WTC11 (cell line): ENCODE results near the gene ASIC2. TPM values are rescaled to one million over a fixed set of nuclear protein-coding genes. Genes with fewer than 3 reads are reported as not detected.

Experiments used
- ATAC-seq: fragments of 200-7000 bp; cut with Tn5 transposase; 2 replicates; pipeline ENCODE4 v1.10.0; 2021; ENCODE audit warnings: mild to moderate bottlenecking, moderate library complexity
- CTCF ChIA-PET: fragments of 300-600 bp; sonication (Branson Sonifier 250); formaldehyde crosslinking; loops from one replicate; lab custom pipeline; 2021; ENCODE audit warnings: antibody characterized with exemption; lab: Charles Lee
- POLR2A ChIA-PET: fragments of 350-600 bp; sonication (Branson Sonifier 250); formaldehyde crosslinking; loops from one replicate; lab custom pipeline; 2021; ENCODE audit warnings: antibody characterized with exemption; lab: Charles Lee
- DNase-seq: peaks from one replicate; pipeline ENCODE4 v3.0.0; 2021; ENCODE audit warnings: low spot score
- H3K27ac Mint-ChIP-seq: 2 replicates; pipeline ENCODE4 v1.8.0; 2021; ENCODE audit warnings: mixed read lengths
- H3K27me3 Mint-ChIP-seq: 2 replicates; pipeline ENCODE4 v1.8.0; 2021; ENCODE audit warnings: low read depth, mild to moderate bottlenecking, moderate library complexity, mixed read lengths
- H3K36me3 Mint-ChIP-seq: 2 replicates; pipeline ENCODE4 v1.8.0; 2021; ENCODE audit warnings: mixed read lengths
- H3K4me1 Mint-ChIP-seq: 2 replicates; pipeline ENCODE4 v1.8.0; 2022; ENCODE audit warnings: mixed read lengths
- H3K4me3 Mint-ChIP-seq: 2 replicates; pipeline ENCODE4 v1.8.0; 2021; ENCODE audit warnings: mild to moderate bottlenecking, moderate library complexity, mixed read lengths
- H3K9me3 Mint-ChIP-seq: 2 replicates; pipeline ENCODE4 v1.8.0; 2021; ENCODE audit warnings: mixed read lengths
- CBFB ChIP-seq: sonication (generic); formaldehyde crosslinking; IDR thresholded peaks from 2 replicates; pipeline ENCODE4 v1.8.1; 2022; ENCODE audit warnings: mild to moderate bottlenecking, low read depth, missing genetic modification reagents
- CTCF ChIP-seq: fragments of 200-600 bp; IDR thresholded peaks from 2 replicates; pipeline ENCODE4 v1.8.0; 2022; ENCODE audit warnings: antibody characterized with exemption
- NR2C2 ChIP-seq: sonication (generic); formaldehyde crosslinking; IDR thresholded peaks from 2 replicates; pipeline ENCODE4 v1.8.0; 2022; ENCODE audit warnings: mild to moderate bottlenecking, missing genetic modification reagents
- PREB ChIP-seq: sonication (generic); formaldehyde crosslinking; IDR thresholded peaks from 2 replicates; pipeline ENCODE4 v1.8.1; 2022; ENCODE audit warnings: mild to moderate bottlenecking, missing genetic modification reagents, moderate library complexity, borderline replicate concordance
- SOX15 ChIP-seq: fragments of 250-450 bp; sonication (Bioruptor Pico); IDR thresholded peaks from 2 replicates; pipeline ENCODE4 v1.9.0; 2021; ENCODE audit warnings: mild to moderate bottlenecking
- TP53 ChIP-seq: sonication (generic); formaldehyde crosslinking; IDR thresholded peaks from 2 replicates; pipeline ENCODE4 v1.8.1; 2023; ENCODE audit warnings: mild to moderate bottlenecking, missing genetic modification reagents
- ZNF396 ChIP-seq: fragments of 250-450 bp; sonication (Bioruptor Pico); IDR thresholded peaks from 2 replicates; pipeline ENCODE4 v1.8.0; 2021; ENCODE audit warnings: mild to moderate bottlenecking, moderate library complexity, borderline replicate concordance
- ZNF423 ChIP-seq: fragments of 250-450 bp; sonication (Bioruptor Pico); IDR thresholded peaks from 2 replicates; pipeline ENCODE4 v2.1.2; 2022; ENCODE audit warnings: mild to moderate bottlenecking, moderate library complexity
- ZNF671 ChIP-seq: fragments of 250-450 bp; sonication (Bioruptor Pico); IDR thresholded peaks from 2 replicates; pipeline ENCODE4 v1.8.0; 2021; ENCODE audit warnings: mild to moderate bottlenecking
- total RNA-seq: library from RNA; stranded (reverse); gene quantifications from 3 replicates; pipeline ENCODE4 v1.2.3, GENCODE V29; 2021
- TF ChIP-seq, protein P1 (sequence below): sonication (generic); formaldehyde crosslinking; IDR thresholded peaks from 2 replicates; pipeline ENCODE4 v1.8.0; 2022; ENCODE audit warnings: missing genetic modification reagents
- TF ChIP-seq, protein P2 (sequence below): sonication (generic); formaldehyde crosslinking; IDR thresholded peaks from 2 replicates; pipeline ENCODE4 v1.8.1; 2022; ENCODE audit warnings: low read depth, mild to moderate bottlenecking, moderate library complexity, missing genetic modification reagents, borderline replicate concordance
- TF ChIP-seq, protein P3 (sequence below): sonication (generic); formaldehyde crosslinking; IDR thresholded peaks from 2 replicates; pipeline ENCODE4 v1.8.0; 2023; ENCODE audit warnings: mild to moderate bottlenecking, missing genetic modification reagents
- TF ChIP-seq, protein P4 (sequence below): fragments of 250-450 bp; sonication (Bioruptor Pico); conservative IDR thresholded peaks from 2 replicates; pipeline ENCODE4 v1.9.0; 2021; ENCODE audit warnings: mild to moderate bottlenecking
- TF ChIP-seq, protein P5 (sequence below): sonication (generic); formaldehyde crosslinking; IDR thresholded peaks from 2 replicates; pipeline ENCODE4 v1.8.1; 2022; ENCODE audit warnings: mild to moderate bottlenecking, moderate library complexity, missing genetic modification reagents
- TF ChIP-seq, protein P6 (sequence below): fragments of 250-450 bp; sonication (Bioruptor Pico); IDR thresholded peaks from 2 replicates; pipeline ENCODE4 v1.8.0; 2021; ENCODE audit warnings: mild to moderate bottlenecking
- TF ChIP-seq, protein P7 (sequence below): fragments of 250-450 bp; sonication (Bioruptor Pico); IDR thresholded peaks from 2 replicates; pipeline ENCODE4 v1.9.0; 2021; ENCODE audit warnings: mild to moderate bottlenecking

Gene ASIC2
- total RNA-seq, 1 experiment from 2014 or later = 2.7 TPM

DNA sequence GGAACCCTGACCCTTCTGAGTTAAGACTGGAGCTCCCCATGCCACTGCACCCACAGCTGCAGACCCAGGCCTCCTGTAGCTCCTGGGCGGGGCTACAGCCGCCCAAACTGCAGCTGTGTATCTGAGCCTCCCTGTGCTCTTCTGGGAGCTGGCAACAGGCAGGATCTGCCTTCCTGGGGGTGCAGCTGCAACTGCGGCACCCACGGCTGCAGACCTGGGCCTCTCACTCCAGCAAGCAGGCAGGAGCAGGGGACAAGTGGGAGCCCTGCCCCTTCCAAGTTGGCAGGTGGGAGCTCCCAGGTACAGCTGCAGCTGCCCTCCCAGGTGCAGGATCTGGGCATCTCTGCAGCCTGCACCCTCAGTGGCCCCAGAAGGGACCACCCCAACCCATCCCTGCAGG, 259.9 kb downstream of the ASIC2 start (continued):
- TF ChIP-seq, protein P1, sequence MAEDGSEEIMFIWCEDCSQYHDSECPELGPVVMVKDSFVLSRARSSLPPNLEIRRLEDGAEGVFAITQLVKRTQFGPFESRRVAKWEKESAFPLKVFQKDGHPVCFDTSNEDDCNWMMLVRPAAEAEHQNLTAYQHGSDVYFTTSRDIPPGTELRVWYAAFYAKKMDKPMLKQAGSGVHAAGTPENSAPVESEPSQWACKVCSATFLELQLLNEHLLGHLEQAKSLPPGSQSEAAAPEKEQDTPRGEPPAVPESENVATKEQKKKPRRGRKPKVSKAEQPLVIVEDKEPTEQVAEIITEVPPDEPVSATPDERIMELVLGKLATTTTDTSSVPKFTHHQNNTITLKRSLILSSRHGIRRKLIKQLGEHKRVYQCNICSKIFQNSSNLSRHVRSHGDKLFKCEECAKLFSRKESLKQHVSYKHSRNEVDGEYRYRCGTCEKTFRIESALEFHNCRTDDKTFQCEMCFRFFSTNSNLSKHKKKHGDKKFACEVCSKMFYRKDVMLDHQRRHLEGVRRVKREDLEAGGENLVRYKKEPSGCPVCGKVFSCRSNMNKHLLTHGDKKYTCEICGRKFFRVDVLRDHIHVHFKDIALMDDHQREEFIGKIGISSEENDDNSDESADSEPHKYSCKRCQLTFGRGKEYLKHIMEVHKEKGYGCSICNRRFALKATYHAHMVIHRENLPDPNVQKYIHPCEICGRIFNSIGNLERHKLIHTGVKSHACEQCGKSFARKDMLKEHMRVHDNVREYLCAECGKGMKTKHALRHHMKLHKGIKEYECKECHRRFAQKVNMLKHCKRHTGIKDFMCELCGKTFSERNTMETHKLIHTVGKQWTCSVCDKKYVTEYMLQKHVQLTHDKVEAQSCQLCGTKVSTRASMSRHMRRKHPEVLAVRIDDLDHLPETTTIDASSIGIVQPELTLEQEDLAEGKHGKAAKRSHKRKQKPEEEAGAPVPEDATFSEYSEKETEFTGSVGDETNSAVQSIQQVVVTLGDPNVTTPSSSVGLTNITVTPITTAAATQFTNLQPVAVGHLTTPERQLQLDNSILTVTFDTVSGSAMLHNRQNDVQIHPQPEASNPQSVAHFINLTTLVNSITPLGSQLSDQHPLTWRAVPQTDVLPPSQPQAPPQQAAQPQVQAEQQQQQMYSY (CRISPR knock-in tag) = no peak
- TF ChIP-seq ZNF423 (no peak), CTCF (no peak), PREB (CRISPR knock-in tag) (no peak), ZNF671 (no peak)
- TF ChIP-seq, protein P2, sequence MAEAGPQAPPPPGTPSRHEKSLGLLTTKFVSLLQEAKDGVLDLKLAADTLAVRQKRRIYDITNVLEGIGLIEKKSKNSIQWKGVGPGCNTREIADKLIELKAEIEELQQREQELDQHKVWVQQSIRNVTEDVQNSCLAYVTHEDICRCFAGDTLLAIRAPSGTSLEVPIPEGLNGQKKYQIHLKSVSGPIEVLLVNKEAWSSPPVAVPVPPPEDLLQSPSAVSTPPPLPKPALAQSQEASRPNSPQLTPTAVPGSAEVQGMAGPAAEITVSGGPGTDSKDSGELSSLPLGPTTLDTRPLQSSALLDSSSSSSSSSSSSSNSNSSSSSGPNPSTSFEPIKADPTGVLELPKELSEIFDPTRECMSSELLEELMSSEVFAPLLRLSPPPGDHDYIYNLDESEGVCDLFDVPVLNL (CRISPR knock-in tag) = no peak
- TF ChIP-seq, protein P3, sequence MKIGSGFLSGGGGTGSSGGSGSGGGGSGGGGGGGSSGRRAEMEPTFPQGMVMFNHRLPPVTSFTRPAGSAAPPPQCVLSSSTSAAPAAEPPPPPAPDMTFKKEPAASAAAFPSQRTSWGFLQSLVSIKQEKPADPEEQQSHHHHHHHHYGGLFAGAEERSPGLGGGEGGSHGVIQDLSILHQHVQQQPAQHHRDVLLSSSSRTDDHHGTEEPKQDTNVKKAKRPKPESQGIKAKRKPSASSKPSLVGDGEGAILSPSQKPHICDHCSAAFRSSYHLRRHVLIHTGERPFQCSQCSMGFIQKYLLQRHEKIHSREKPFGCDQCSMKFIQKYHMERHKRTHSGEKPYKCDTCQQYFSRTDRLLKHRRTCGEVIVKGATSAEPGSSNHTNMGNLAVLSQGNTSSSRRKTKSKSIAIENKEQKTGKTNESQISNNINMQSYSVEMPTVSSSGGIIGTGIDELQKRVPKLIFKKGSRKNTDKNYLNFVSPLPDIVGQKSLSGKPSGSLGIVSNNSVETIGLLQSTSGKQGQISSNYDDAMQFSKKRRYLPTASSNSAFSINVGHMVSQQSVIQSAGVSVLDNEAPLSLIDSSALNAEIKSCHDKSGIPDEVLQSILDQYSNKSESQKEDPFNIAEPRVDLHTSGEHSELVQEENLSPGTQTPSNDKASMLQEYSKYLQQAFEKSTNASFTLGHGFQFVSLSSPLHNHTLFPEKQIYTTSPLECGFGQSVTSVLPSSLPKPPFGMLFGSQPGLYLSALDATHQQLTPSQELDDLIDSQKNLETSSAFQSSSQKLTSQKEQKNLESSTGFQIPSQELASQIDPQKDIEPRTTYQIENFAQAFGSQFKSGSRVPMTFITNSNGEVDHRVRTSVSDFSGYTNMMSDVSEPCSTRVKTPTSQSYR (CRISPR knock-in tag) = no peak

- CTCF ChIA-PET = no interaction called here
- H3K27ac Mint-ChIP-seq = no peak overlapping the region
- POLR2A ChIA-PET = no interaction called here
- no peak for TF ChIP-seq CBFB
- no peak for TF ChIP-seq SOX15 (CRISPR knock-in tag)
- TF ChIP-seq, protein P4, sequence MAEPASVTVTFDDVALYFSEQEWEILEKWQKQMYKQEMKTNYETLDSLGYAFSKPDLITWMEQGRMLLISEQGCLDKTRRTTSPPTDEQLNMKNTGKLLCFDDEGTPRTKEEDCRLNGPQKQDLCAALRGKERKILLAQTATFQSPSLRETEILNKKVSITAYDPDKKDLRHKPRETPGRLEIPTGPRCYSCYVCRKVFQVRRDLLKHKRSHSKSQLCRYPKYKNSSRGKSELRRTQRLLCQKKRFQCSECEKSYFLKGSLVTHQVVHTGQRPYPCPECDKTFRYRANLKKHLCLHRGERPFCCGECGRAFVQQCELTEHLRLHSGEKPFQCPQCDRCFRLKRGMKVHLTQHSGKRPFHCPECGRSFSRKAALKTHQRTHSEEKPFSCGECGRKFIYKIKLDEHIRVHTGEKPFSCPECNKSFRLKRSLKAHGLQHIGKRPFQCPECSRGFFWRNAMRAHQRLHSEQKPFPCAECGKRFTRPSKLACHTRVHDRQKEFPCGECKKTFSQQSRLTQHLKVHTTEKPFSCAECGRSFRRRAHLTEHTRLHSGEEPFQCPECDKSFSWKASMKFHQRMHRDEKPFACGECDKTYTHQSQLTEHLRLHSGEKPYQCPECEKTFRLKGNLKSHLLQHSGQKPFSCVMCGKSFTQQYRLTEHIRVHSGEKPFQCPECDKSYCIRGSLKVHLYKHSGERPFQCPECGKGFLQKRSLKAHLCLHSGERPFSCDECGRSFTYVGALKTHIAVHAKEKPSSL (CRISPR knock-in tag) = no peak
- TF ChIP-seq, protein P5, sequence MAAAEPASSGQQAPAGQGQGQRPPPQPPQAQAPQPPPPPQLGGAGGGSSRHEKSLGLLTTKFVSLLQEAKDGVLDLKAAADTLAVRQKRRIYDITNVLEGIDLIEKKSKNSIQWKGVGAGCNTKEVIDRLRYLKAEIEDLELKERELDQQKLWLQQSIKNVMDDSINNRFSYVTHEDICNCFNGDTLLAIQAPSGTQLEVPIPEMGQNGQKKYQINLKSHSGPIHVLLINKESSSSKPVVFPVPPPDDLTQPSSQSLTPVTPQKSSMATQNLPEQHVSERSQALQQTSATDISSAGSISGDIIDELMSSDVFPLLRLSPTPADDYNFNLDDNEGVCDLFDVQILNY = no peak
- TF ChIP-seq TP53 (CRISPR knock-in tag) = no peak
- TF ChIP-seq ZNF396 (CRISPR knock-in tag) = no peak
- no peak for TF ChIP-seq CTCF
- TF ChIP-seq, protein P6, sequence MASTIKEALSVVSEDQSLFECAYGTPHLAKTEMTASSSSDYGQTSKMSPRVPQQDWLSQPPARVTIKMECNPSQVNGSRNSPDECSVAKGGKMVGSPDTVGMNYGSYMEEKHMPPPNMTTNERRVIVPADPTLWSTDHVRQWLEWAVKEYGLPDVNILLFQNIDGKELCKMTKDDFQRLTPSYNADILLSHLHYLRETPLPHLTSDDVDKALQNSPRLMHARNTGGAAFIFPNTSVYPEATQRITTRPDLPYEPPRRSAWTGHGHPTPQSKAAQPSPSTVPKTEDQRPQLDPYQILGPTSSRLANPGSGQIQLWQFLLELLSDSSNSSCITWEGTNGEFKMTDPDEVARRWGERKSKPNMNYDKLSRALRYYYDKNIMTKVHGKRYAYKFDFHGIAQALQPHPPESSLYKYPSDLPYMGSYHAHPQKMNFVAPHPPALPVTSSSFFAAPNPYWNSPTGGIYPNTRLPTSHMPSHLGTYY = no peak
- no peak for TF ChIP-seq NR2C2 (CRISPR knock-in tag)
- TF ChIP-seq, protein P7, sequence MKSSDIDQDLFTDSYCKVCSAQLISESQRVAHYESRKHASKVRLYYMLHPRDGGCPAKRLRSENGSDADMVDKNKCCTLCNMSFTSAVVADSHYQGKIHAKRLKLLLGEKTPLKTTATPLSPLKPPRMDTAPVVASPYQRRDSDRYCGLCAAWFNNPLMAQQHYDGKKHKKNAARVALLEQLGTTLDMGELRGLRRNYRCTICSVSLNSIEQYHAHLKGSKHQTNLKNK = no peak
- TF ChIP-seq PREB (CRISPR knock-in tag) = no peak
Measured at GRCh38 chr17:33028778-33029177, 264.3 kb downstream of the ASIC2 start.

More at GRCh38 chr17:33028778-33029177, 264.3 kb downstream of the ASIC2 start:
- Mint-ChIP-seq H3K27me3 (peaks cover 6% of the 10 kb centered on the region; the same call in 1 of the 2 replicates), H3K36me3 (no peaks in the 10 kb centered on the region), H3K4me1 (peaks cover 20% of the 10 kb centered on the region), H3K9me3 (no peaks in the 10 kb centered on the region), H3K4me3 (no peak overlapping the region)
- ATAC-seq = no peak
- DNase-seq = no peak
